HCT116 (cell line): ENCODE results near the gene TJP1. TPM values are rescaled to one million over a fixed set of nuclear protein-coding genes. Genes with fewer than 3 reads are reported as not detected.

Source experiments
- ATAC-seq: fragments of 200-7000 bp; cut with Tn5 transposase; 2 replicates; pipeline ENCODE4 v1.9.1; 2020; ENCODE audit warnings: mild to moderate bottlenecking, moderate library complexity
- BruUV-seq: library from RNA; stranded (reverse); fragments of 400-500 nt; replicated peaks from 2 replicates; lab custom pipeline; 2021; lab: Mats Ljungman, UMichigan
- CTCF ChIA-PET: fragments of 300-600 bp; sonication (Branson Sonifier 250); formaldehyde crosslinking; loops from one replicate; lab custom pipeline; 2021; ENCODE audit warnings: antibody characterized with exemption; lab: Charles Lee
- POLR2A ChIA-PET: fragments of 300-600, 350-600 bp; sonication (Branson Sonifier 250); formaldehyde crosslinking; loops from one replicate; lab custom pipeline; 2021; ENCODE audit warnings: antibody characterized with exemption; lab: Charles Lee
- RAD21 ChIA-PET, 2 experiments: fragments of 300-600 bp; sonication (Branson Sonifier 250); formaldehyde crosslinking; loops; one replicate each; lab custom pipeline; 2023; ENCODE audit warnings: low total read pairs in 2 of 2; ENCODE audit not compliant: uncharacterized antibody in 2 of 2, unreplicated experiment in 2 of 2, low non-redundant PET in 1 of 2; lab: Charles Lee
- DNase-seq: peaks from one replicate; pipeline ENCODE4 v3.0.0-alpha.2; 2010; ENCODE audit warnings: low read depth, low spot score
- H2AFZ ChIP-seq: fragments of 200-600 bp; shearing (Covaris generic), sonication (generic); 2 replicates; pipeline ENCODE4 v1.6.1; 2017; ENCODE audit warnings: low read depth, mixed run types, mixed read lengths, antibody characterized with exemption, low read length; ENCODE audit not compliant: poor library complexity, severe bottlenecking
- H3K27ac ChIP-seq: 2 replicates; pipeline ENCODE4 v1.5.1; 2012; ENCODE audit warnings: low read depth, low read length
- H3K27me3 ChIP-seq: fragments of 200-600 bp; sonication (generic); 2 replicates; pipeline ENCODE4 v1.6.1; 2016; ENCODE audit warnings: mixed run types, low read length, mixed read lengths; ENCODE audit not compliant: insufficient read depth
- H3K36me3 ChIP-seq, 2 experiments: fragments of 200-500 bp in 1 of 2; fragments of 200-600 bp in 1 of 2; sonication (Bioruptor generic) in 1 of 2; sonication (generic) in 1 of 2; 2 replicates each; pipeline versions ENCODE4 v1.5.1 to v1.6.1; 2014 to 2016; ENCODE audit warnings: low read length in 2 of 2, inconsistent platforms in 1 of 2, mixed read lengths in 1 of 2, mixed run types in 1 of 2; ENCODE audit not compliant: insufficient read depth in 2 of 2, control insufficient read depth in 1 of 2
- H3K4me1 ChIP-seq, 2 experiments: fragments of 200-600 bp in 1 of 2; sonication (generic) in 1 of 2; 2 replicates each; pipeline versions ENCODE4 v1.5.1 to v1.6.1; 2012 to 2017; ENCODE audit warnings: low read length in 2 of 2, inconsistent platforms in 1 of 2, mild to moderate bottlenecking in 1 of 2, mixed read lengths in 1 of 2, mixed run types in 1 of 2, moderate library complexity in 1 of 2; ENCODE audit not compliant: insufficient read depth in 2 of 2, control insufficient read depth in 1 of 2
- H3K4me2 ChIP-seq: fragments of 200-600 bp; sonication (generic); 2 replicates; pipeline ENCODE4 v1.6.1; 2017; ENCODE audit warnings: mixed run types, low read length, mixed read lengths
- H3K4me3 ChIP-seq, 2 experiments: fragments of 200-600 bp in 1 of 2; sonication (generic) in 1 of 2; replicated peaks in 1 of 2; 2 replicates each; pipeline ENCODE4 v1.5.1; 2011 to 2016; ENCODE audit warnings: low read length in 2 of 2, control low read depth in 1 of 2, low read depth in 1 of 2, mild to moderate bottlenecking in 1 of 2, mixed read lengths in 1 of 2, mixed run types in 1 of 2
- H3K79me2 ChIP-seq: fragments of 200-600 bp; sonication (generic); 2 replicates; pipeline ENCODE4 v1.6.1; 2017; ENCODE audit warnings: mild to moderate bottlenecking, mixed run types, low read length, moderate library complexity, mixed read lengths; ENCODE audit not compliant: insufficient read depth
- H3K9ac ChIP-seq: fragments of 200-600 bp; sonication (generic); 2 replicates; pipeline ENCODE4 v1.6.1; 2016; ENCODE audit warnings: low read length, mixed read lengths
- H3K9me2 ChIP-seq: fragments of 200-600 bp; sonication (generic), shearing (Covaris generic); 2 replicates; pipeline ENCODE4 v1.6.1; 2017; ENCODE audit warnings: mixed run types, mild to moderate bottlenecking, moderate library complexity; ENCODE audit not compliant: insufficient read depth
- H3K9me3 ChIP-seq, 2 experiments: fragments of 200-500 bp in 1 of 2; fragments of 200-600 bp in 1 of 2; sonication (Bioruptor generic) in 1 of 2; sonication (generic) in 1 of 2; 2 replicates each; pipeline ENCODE4 v1.6.1; 2014 to 2017; ENCODE audit warnings: low read length in 2 of 2, mixed read lengths in 2 of 2, inconsistent platforms in 1 of 2, low read depth in 1 of 2, mild to moderate bottlenecking in 1 of 2, mixed run types in 1 of 2, moderate library complexity in 1 of 2; ENCODE audit not compliant: control insufficient read depth in 1 of 2, insufficient read depth in 1 of 2
- H4K20me1 ChIP-seq: fragments of 200-600 bp; sonication (generic), shearing (Covaris generic); 2 replicates; pipeline ENCODE4 v1.6.1; 2017; ENCODE audit warnings: mixed run types, mild to moderate bottlenecking, moderate library complexity; ENCODE audit not compliant: insufficient read depth
- CBX3 ChIP-seq: IDR thresholded peaks from 2 replicates; pipeline ENCODE4 v1.6.1; 2012; ENCODE audit warnings: low read depth
- CEBPB ChIP-seq: IDR thresholded peaks from 2 replicates; pipeline ENCODE4 v1.6.1; 2012; ENCODE audit warnings: low read depth
- EGR1 ChIP-seq: IDR thresholded peaks from 2 replicates; pipeline ENCODE4 v1.6.1; 2012; ENCODE audit warnings: low read depth
- EZH2 ChIP-seq: fragments of 200-600 bp; sonication (generic); IDR thresholded peaks from 2 replicates; pipeline ENCODE4 v1.6.1; 2017; ENCODE audit warnings: antibody characterized with exemption, mixed run types
- EZH2phosphoT487 ChIP-seq: fragments of 200-600 bp; IDR thresholded peaks from 2 replicates; pipeline ENCODE4 v1.6.1; 2018; ENCODE audit warnings: antibody characterized with exemption, borderline replicate concordance
- FOSL1 ChIP-seq: IDR thresholded peaks from 2 replicates; pipeline ENCODE4 v1.6.1; 2012; ENCODE audit warnings: low read depth
- JUND ChIP-seq: IDR thresholded peaks from 2 replicates; pipeline ENCODE4 v1.6.1; 2012
- POLR2A ChIP-seq: IDR thresholded peaks from 2 replicates; pipeline ENCODE4 v1.7.0; 2011; ENCODE audit warnings: borderline replicate concordance; ENCODE audit not compliant: insufficient read depth, insufficient read length; ENCODE audit errors: extremely low read depth
- RAD21 ChIP-seq: IDR thresholded peaks from 2 replicates; pipeline ENCODE4 v1.6.1; 2012; ENCODE audit warnings: low read depth, mild to moderate bottlenecking
- SIN3A ChIP-seq: IDR thresholded peaks from 2 replicates; pipeline ENCODE4 v1.6.1; 2012; ENCODE audit warnings: low read depth
- SRF ChIP-seq: IDR thresholded peaks from 2 replicates; pipeline ENCODE4 v1.6.1; 2012; ENCODE audit warnings: low read depth
- TCF7L2 ChIP-seq: IDR thresholded peaks from 2 replicates; pipeline ENCODE4 v1.7.0; 2011; ENCODE audit warnings: borderline replicate concordance, inconsistent platforms; ENCODE audit not compliant: insufficient read depth, insufficient read length; ENCODE audit errors: extremely low read depth
- YY1 ChIP-seq: IDR thresholded peaks from 2 replicates; pipeline ENCODE4 v1.6.1; 2011; ENCODE audit warnings: low read length, low read depth, moderate library complexity, mild to moderate bottlenecking; ENCODE audit not compliant: insufficient replicate concordance; ENCODE audit errors: extremely low read depth
- ZFX ChIP-seq: fragments of 450-650 bp; IDR thresholded peaks from 2 replicates; pipeline ENCODE4 v1.6.1; 2017
- ZNF274 ChIP-seq: fragments of 200-500 bp; sonication (Bioruptor generic); IDR thresholded peaks from 2 replicates; pipeline ENCODE4 v1.6.1; 2014; ENCODE audit warnings: mild to moderate bottlenecking, low read depth, low read length, inconsistent platforms
- intact Hi-C: fragments of 100-400 bp; cut with micrococcal nuclease; formaldehyde crosslinking; loops from 2 replicates; pipeline ENCODE4 v1.10.0; 2022
- total RNA-seq: library from RNA; stranded (reverse); gene quantifications from one replicate; pipeline ENCODE4 v1.2.1, GENCODE V29; 2021; ENCODE audit not compliant: unreplicated experiment
- TF ChIP-seq, protein P1 (sequence below), 3 experiments: fragments of 200-600 bp in 1 of 3; sonication (generic) in 1 of 3; IDR thresholded peaks in 2 of 3; conservative IDR thresholded peaks in 1 of 3; 2 replicates each; pipeline ENCODE4 v1.5.1; 2012 to 2017; ENCODE audit warnings: low read depth in 2 of 3, low read length in 2 of 3, antibody characterized with exemption in 1 of 3, borderline replicate concordance in 1 of 3, control low read depth in 1 of 3, mild to moderate bottlenecking in 1 of 3, mixed read lengths in 1 of 3, mixed run types in 1 of 3, moderate library complexity in 1 of 3; ENCODE audit not compliant: insufficient read depth in 1 of 3
- TF ChIP-seq, protein P2 (sequence below): IDR thresholded peaks from 2 replicates; pipeline ENCODE4 v1.6.1; 2012
- TF ChIP-seq, protein P3 (sequence below): IDR thresholded peaks from 2 replicates; pipeline ENCODE4 v1.6.1; 2012

Gene TJP1
- total RNA-seq, 1 experiment from 2014 or later, result 83.6 TPM

DNA sequence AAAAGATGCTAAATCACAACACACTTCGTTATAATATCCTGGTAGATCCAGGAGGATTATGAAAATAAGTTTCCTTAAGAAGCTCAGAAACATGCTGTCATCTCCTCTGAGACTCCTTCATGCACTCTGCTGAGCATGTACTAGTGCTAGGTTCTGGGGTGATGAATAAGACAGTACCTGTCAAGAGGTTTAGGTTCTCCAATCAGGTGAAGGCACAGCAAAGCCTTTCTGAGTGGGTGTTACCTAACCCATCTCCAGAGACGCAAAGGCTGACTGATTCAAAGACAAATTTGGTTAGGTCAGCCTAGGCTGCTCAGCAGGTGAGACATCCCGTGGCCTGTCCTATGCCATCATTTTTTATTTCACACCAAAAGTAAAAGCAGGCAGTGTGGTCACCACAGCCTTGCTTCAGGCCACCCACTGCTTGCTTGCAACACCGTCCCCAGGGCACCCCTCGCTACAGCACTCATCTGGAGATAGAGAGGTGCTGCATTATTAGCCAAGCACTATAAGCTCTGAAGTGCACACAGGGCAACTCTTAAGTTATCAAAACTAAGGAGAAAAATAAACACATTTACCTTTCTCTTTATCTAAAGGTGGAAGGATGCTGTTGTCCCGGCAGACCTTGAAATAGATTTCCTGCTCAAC is 117.2 kb downstream of the TJP1 start:
- H3K9ac ChIP-seq, result no peak overlapping the region
- intact Hi-C loops, result no loop called here
- BruUV-seq, result no TSS peak
- no peaks in the 10 kb centered on the region for H4K20me1 ChIP-seq
- H3K4me3 ChIP-seq, result no peak overlapping the region
- no peaks in the 10 kb centered on the region for H3K9me2 ChIP-seq
- no peaks in the 10 kb centered on the region for H3K27me3 ChIP-seq
- H3K27ac ChIP-seq, result no peak overlapping the region
- 0 out of 2 replicates have a peak, but pooled peaks cover 4% of the 10 kb centered on the region for H3K79me2 ChIP-seq
- ATAC-seq, result no peak
- H3K9me3 ChIP-seq, result no peaks in the 10 kb centered on the region
- no peak for TF ChIP-seq JUND
- TF ChIP-seq EZH2phosphoT487, result no peak
- no peak for TF ChIP-seq EZH2
- no peak for TF ChIP-seq EGR1
- TF ChIP-seq CBX3, result no peak
- TF ChIP-seq YY1, result no peak
- TF ChIP-seq SIN3A, result no peak
- no peak for TF ChIP-seq ZFX
- TF ChIP-seq, protein P1, sequence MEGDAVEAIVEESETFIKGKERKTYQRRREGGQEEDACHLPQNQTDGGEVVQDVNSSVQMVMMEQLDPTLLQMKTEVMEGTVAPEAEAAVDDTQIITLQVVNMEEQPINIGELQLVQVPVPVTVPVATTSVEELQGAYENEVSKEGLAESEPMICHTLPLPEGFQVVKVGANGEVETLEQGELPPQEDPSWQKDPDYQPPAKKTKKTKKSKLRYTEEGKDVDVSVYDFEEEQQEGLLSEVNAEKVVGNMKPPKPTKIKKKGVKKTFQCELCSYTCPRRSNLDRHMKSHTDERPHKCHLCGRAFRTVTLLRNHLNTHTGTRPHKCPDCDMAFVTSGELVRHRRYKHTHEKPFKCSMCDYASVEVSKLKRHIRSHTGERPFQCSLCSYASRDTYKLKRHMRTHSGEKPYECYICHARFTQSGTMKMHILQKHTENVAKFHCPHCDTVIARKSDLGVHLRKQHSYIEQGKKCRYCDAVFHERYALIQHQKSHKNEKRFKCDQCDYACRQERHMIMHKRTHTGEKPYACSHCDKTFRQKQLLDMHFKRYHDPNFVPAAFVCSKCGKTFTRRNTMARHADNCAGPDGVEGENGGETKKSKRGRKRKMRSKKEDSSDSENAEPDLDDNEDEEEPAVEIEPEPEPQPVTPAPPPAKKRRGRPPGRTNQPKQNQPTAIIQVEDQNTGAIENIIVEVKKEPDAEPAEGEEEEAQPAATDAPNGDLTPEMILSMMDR (IDR thresholded peaks at IDR 0.05 in 2 of 3, conservative IDR thresholded peaks at IDR 0.05 in 1 of 3; ENCODE audit: borderline replicate concordance in 1 of 3, insufficient read depth in 1 of 3, low read depth in 2 of 3, low read length in 2 of 3), result no peak
- no peak for TF ChIP-seq RAD21
- no peak for TF ChIP-seq CEBPB
- TF ChIP-seq ZNF274, result no peak
- TF ChIP-seq POLR2A, result no peak
- TF ChIP-seq, protein P2, sequence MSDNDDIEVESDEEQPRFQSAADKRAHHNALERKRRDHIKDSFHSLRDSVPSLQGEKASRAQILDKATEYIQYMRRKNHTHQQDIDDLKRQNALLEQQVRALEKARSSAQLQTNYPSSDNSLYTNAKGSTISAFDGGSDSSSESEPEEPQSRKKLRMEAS, result no peak
- TF ChIP-seq TCF7L2, result no peak
- TF ChIP-seq FOSL1, result no peak
- TF ChIP-seq, protein P3, sequence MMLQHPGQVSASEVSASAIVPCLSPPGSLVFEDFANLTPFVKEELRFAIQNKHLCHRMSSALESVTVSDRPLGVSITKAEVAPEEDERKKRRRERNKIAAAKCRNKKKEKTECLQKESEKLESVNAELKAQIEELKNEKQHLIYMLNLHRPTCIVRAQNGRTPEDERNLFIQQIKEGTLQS, result no peak
- TF ChIP-seq SRF, result no peak
- ChIA-PET POLR2A (no interaction called here), CTCF (no interaction called here), RAD21 (no interaction called here)
- no peaks in the 10 kb centered on the region for H3K4me1 ChIP-seq
- no peak overlapping the region for H2AFZ ChIP-seq
- H3K36me3 ChIP-seq, result peaks cover 41% of the 10 kb centered on the region in 2 experiments; a peak in 3 of 4 replicates
- H3K4me2 ChIP-seq, result no peak overlapping the region
- no peak for DNase-seq
